Liver (tissue), 9 donors: ENCODE results near the gene TTYH1. TPM values are rescaled to one million over a fixed set of nuclear protein-coding genes. Genes with fewer than 3 reads are reported as not detected.
"Not testable (repeated sequence)": the region's sequence is repeated elsewhere in the genome, so short reads cannot be mapped to it uniquely, and the experiment has no call there.

ENCODE experiments used
- DNase-seq: peaks from one replicate; pipeline ENCODE4 v3.0.0-alpha.2; 2017; ENCODE audit warnings: low spot score
- H3K27ac ChIP-seq, 2 donors: one replicate each; pipeline ENCODE4 v1.7.0; 2013; ENCODE audit warnings: inconsistent platforms in 2 of 2, low read length in 2 of 2, control low read depth in 1 of 2, low read depth in 1 of 2, mild to moderate bottlenecking in 1 of 2
- H3K27me3 ChIP-seq, 4 donors: one replicate each; pipeline versions ENCODE4 v1.6.1 to v1.7.0; 2013; ENCODE audit warnings: low read length in 3 of 4, inconsistent platforms in 1 of 4, mild to moderate bottlenecking in 1 of 4, moderate library complexity in 1 of 4; ENCODE audit not compliant: control insufficient read depth in 4 of 4, insufficient read depth in 4 of 4
- H3K36me3 ChIP-seq, 4 donors: one replicate each; pipeline versions ENCODE4 v1.6.1 to v1.7.0; 2013; ENCODE audit warnings: low read length in 3 of 4, mild to moderate bottlenecking in 3 of 4, low read depth in 1 of 4, moderate library complexity in 1 of 4; ENCODE audit not compliant: control insufficient read depth in 4 of 4, insufficient read depth in 3 of 4
- H3K4me1 ChIP-seq, 4 donors: one replicate each; pipeline versions ENCODE4 v1.6.1 to v1.7.0; 2013; ENCODE audit warnings: low read length in 3 of 4, mild to moderate bottlenecking in 3 of 4, moderate library complexity in 1 of 4; ENCODE audit not compliant: control insufficient read depth in 4 of 4, insufficient read depth in 4 of 4
- H3K4me3 ChIP-seq, 3 donors: one replicate each; pipeline versions ENCODE4 v1.6.1 to v1.7.0; 2013; ENCODE audit warnings: low read length in 3 of 3, control low read depth in 1 of 3, low read depth in 1 of 3, mild to moderate bottlenecking in 1 of 3
- H3K9ac ChIP-seq, 2 donors: one replicate each; pipeline ENCODE4 v1.7.0; 2013; ENCODE audit warnings: low read length in 2 of 2, mild to moderate bottlenecking in 2 of 2, moderate library complexity in 2 of 2, control low read depth in 1 of 2, low read depth in 1 of 2
- H3K9me3 ChIP-seq, 4 donors: one replicate each; pipeline versions ENCODE4 v1.6.1 to v1.7.0; 2013; ENCODE audit warnings: low read length in 3 of 4; ENCODE audit not compliant: control insufficient read depth in 4 of 4
- ATF3 ChIP-seq: IDR thresholded peaks from 2 replicates; pipeline ENCODE4 v1.6.1; 2016; ENCODE audit warnings: antibody characterized with exemption
- FOXA1 ChIP-seq: IDR thresholded peaks from 2 replicates; pipeline ENCODE4 v1.6.1; 2016; ENCODE audit warnings: antibody characterized with exemption
- FOXA2 ChIP-seq: IDR thresholded peaks from 2 replicates; pipeline ENCODE4 v1.6.1; 2016; ENCODE audit warnings: antibody characterized with exemption
- GABPA ChIP-seq, 2 donors: IDR thresholded peaks in 1 of 2; conservative IDR thresholded peaks in 1 of 2; 2 replicates each; pipeline ENCODE4 v1.6.1; 2016; ENCODE audit warnings: antibody characterized with exemption in 2 of 2, mild to moderate bottlenecking in 1 of 2, moderate library complexity in 1 of 2
- HNF4A ChIP-seq, 2 donors: conservative IDR thresholded peaks; 2 replicates each; pipeline ENCODE4 v1.6.1; 2016; ENCODE audit warnings: antibody characterized with exemption in 2 of 2, mild to moderate bottlenecking in 2 of 2
- MAX ChIP-seq: IDR thresholded peaks from 2 replicates; pipeline ENCODE4 v1.6.1; 2016; ENCODE audit warnings: antibody characterized with exemption
- NR2F2 ChIP-seq: IDR thresholded peaks from 2 replicates; pipeline ENCODE4 v1.6.1; 2016; ENCODE audit warnings: antibody characterized with exemption
- RAD21 ChIP-seq, 2 donors: IDR thresholded peaks; 2 replicates each; pipeline ENCODE4 v1.6.1; 2016; ENCODE audit warnings: antibody characterized with exemption in 2 of 2, mild to moderate bottlenecking in 2 of 2
- REST ChIP-seq: IDR thresholded peaks from 2 replicates; pipeline ENCODE4 v1.6.1; 2016; ENCODE audit warnings: antibody characterized with exemption, mild to moderate bottlenecking
- RXRA ChIP-seq, 2 donors: IDR thresholded peaks; 2 replicates each; pipeline ENCODE4 v1.6.1; 2017 to 2018; ENCODE audit warnings: antibody characterized with exemption in 2 of 2, mild to moderate bottlenecking in 1 of 2
- SP1 ChIP-seq: IDR thresholded peaks from 2 replicates; pipeline ENCODE4 v1.6.1; 2018; ENCODE audit warnings: antibody characterized with exemption, mild to moderate bottlenecking
- TAF1 ChIP-seq: conservative IDR thresholded peaks from 2 replicates; pipeline ENCODE4 v1.6.1; 2016; ENCODE audit warnings: antibody characterized with exemption, mild to moderate bottlenecking
- YY1 ChIP-seq: IDR thresholded peaks from 2 replicates; pipeline ENCODE4 v1.6.1; 2016; ENCODE audit warnings: antibody characterized with exemption, mild to moderate bottlenecking
- ZBTB33 ChIP-seq: IDR thresholded peaks from 2 replicates; pipeline ENCODE4 v1.6.1; 2016; ENCODE audit warnings: antibody characterized with exemption
- WGBS: extraction: QIAGEN DNeasy Blood & Tissue Kit; methylation state at CpG from one replicate; pipeline ENCODE4 v1.1.7; 2013; 5-methylcytosine and 5-hydroxymethylcytosine counted together
- polyA plus RNA-seq, 2 donors: library from polyadenylated mRNA; stranded (reverse) in 1 of 2; unstranded in 1 of 2; fragments of 200-250 nt in 1 of 2; fragments of >200 nt in 1 of 2; fragmentation: Nextera tagmentation in 1 of 2; extraction: Ambion mirVana in 1 of 2; gene quantifications; one replicate each; pipeline versions ENCODE4 v1.2.1 to v1.2.3, GENCODE V29; 2013 to 2015
- total RNA-seq, 2 donors: library from RNA; depleted of rRNA; stranded (reverse); fragments of >200 nt; gene quantifications; one replicate each; pipeline ENCODE4 v1.2.3, GENCODE V29; 2014
- donor health status: healthy.
- donor health status: healthy.
- donor health status: healthy.
- donor health status: healthy.
- donor health status: healthy.

Gene TTYH1
- total and polyA plus RNA-seq, 4 donors = 0.28 to 1.1 (median 0.61) TPM

- peaks cover 0 to 4% (median under 1%) of the 10 kb centered on the region in 4 donors for H3K36me3 ChIP-seq
- no peaks in the 10 kb centered on the region for H3K27me3 ChIP-seq
- no peaks in the 10 kb centered on the region for H3K9me3 ChIP-seq
- H3K4me1 ChIP-seq = peaks cover 0 to 5% (median 2%) of the 10 kb centered on the region in 4 donors
- no peak for DNase-seq
- 94% methylated on average over 5 of the region's 5 CpGs for WGBS
- no peak overlapping the region for H3K4me3 ChIP-seq
- H3K27ac ChIP-seq = no peak overlapping the region
- no peak overlapping the region for H3K9ac ChIP-seq
- TF ChIP-seq SP1 (no peak), TAF1 (no peak), RXRA (IDR thresholded peaks at IDR 0.05) (no peak), REST (no peak), ZBTB33 (no peak), MAX (no peak), FOXA2 (no peak), HNF4A (conservative IDR thresholded peaks at IDR 0.05) (no peak), NR2F2 (no peak), FOXA1 (no peak), ATF3 (no peak), GABPA (IDR thresholded peaks at IDR 0.05 in 1 of 2, conservative IDR thresholded peaks at IDR 0.05 in 1 of 2) (no peak)
Observed at GRCh38 chr19:54440641-54441040, 25.4 kb downstream of the TTYH1 start.

GRCh38 chr19:54444737-54445136 lies 29.5 kb downstream of the TTYH1 start:
- Histone ChIP-seq H3K9me3 (no peaks in the 10 kb centered on the region), H3K27ac (no peak overlapping the region), H3K4me3 (no peak overlapping the region), H3K36me3 (peaks cover 0 to 4% (median under 1%) of the 10 kb centered on the region in 4 donors), H3K4me1 (peaks cover 0 to 12% (median 8%) of the 10 kb centered on the region in 4 donors), H3K9ac (no peak overlapping the region), H3K27me3 (no peaks in the 10 kb centered on the region)
- TF ChIP-seq SP1 (peak; percentile 15), RAD21 (IDR thresholded peaks at IDR 0.05) (no peak), RXRA (IDR thresholded peaks at IDR 0.05) (peak in 1 of 2 donors; percentile 55), HNF4A (conservative IDR thresholded peaks at IDR 0.05) (peak; percentile 42 to 65), YY1 (no peak), NR2F2 (peak; percentile 31)
- 58% methylated on average over 7 of the region's 7 CpGs for WGBS
- no peak for DNase-seq

GRCh38 chr19:54446349-54446748 lies 31.1 kb downstream of the TTYH1 start:
- 96% methylated on average over 15 of the region's 15 CpGs for WGBS
- H3K4me1 ChIP-seq = peaks cover 3 to 28% (median 24%) of the 10 kb centered on the region in 4 donors
- H3K27ac ChIP-seq, DNase-seq, H3K9me3 ChIP-seq, H3K9ac ChIP-seq, H3K27me3 ChIP-seq, H3K4me3 ChIP-seq, H3K36me3 ChIP-seq: not testable (repeated sequence)
